ENCODE measurements around the gene NGLY1. TPM values are rescaled to one million over a fixed set of nuclear protein-coding genes. Genes with fewer than 3 reads are reported as not detected.
A peak's percentile ranks its signal among the peaks of the same experiment; 100 is the strongest.

NGLY1 gene
- total RNA-seq (2014; rRNA removed; shearing (Covaris generic); ENCODE audit: low replicate concordance) = 59.2 and 78.8 TPM in 2 replicates

GRCh38 chr3:25782938-25783660 lies at the start of gene NGLY1:
NGLY1 (minus strand) TSS chr3:25783443; CDS start chr3:25783390, 53 bp downstream.
- peaks cover 33% of the 10 kb centered on the region for H3K4me1 ChIP-seq (ENCODE audit: low read length)
- H3K9me3 ChIP-seq (ENCODE audit: low read length) = no peaks in the 10 kb centered on the region
- H3K36me3 ChIP-seq (ENCODE audit: insufficient read depth, low read length) = peaks cover 18% of the 10 kb centered on the region
- peak; percentile 94 for DNase-seq
- peak within 1 kb of the TSS; percentile 77 for H2AFZ ChIP-seq (ENCODE audit: low read length)
- peaks cover 46% of the 10 kb centered on the region for H3K79me2 ChIP-seq (ENCODE audit: low read length)
- peak within 1 kb of the TSS; percentile 73 for H3K4me3 ChIP-seq (ENCODE audit: low read length)
- H3K27ac ChIP-seq (ENCODE audit: low read length) = peak within 1 kb of the TSS; percentile 85
- no peaks in the 10 kb centered on the region for H3K9me2 ChIP-seq (replicated peaks; ENCODE audit: insufficient read depth, low read length)
- peak within 1 kb of the TSS; percentile 81 for H3K4me2 ChIP-seq (ENCODE audit: low read depth, low read length, poor library complexity, severe bottlenecking)
- no peaks in the 10 kb centered on the region for H4K20me1 ChIP-seq (ENCODE audit: insufficient read depth, low read depth, low read length)
- H3K27me3 ChIP-seq (ENCODE audit: low read length) = no peaks in the 10 kb centered on the region
- peak within 1 kb of the TSS; percentile 90 for H3K9ac ChIP-seq (ENCODE audit: low read length)

GRCh38 chr3:25831578-25831977 lies 48.3 kb upstream of the NGLY1 start:
- Histone ChIP-seq H3K9me3 (ENCODE audit: low read length) (no peaks in the 10 kb centered on the region), H3K79me2 (ENCODE audit: low read length) (no peaks in the 10 kb centered on the region), H3K9ac (ENCODE audit: low read length) (no peak overlapping the region), H3K9me2 (replicated peaks; ENCODE audit: insufficient read depth, low read length) (no peaks in the 10 kb centered on the region), H3K4me3 (ENCODE audit: low read length) (no peak overlapping the region), H3K4me1 (ENCODE audit: low read length) (peaks cover 37% of the 10 kb centered on the region), H3K4me2 (ENCODE audit: low read depth, low read length, poor library complexity, severe bottlenecking) (peak overlapping the region; percentile 57), H3K27me3 (ENCODE audit: low read length) (no peaks in the 10 kb centered on the region), H2AFZ (ENCODE audit: low read length) (no peak overlapping the region), H4K20me1 (ENCODE audit: insufficient read depth, low read depth, low read length) (no peaks in the 10 kb centered on the region), H3K27ac (ENCODE audit: low read length) (peak overlapping the region; percentile 73; the same call in 1 of the 2 replicates), H3K36me3 (ENCODE audit: insufficient read depth, low read length) (no peaks in the 10 kb centered on the region)
- peak; percentile 47 for DNase-seq

- no peaks in the 10 kb centered on the region for H3K9me3 ChIP-seq (ENCODE audit: low read length)
- peak overlapping the region; percentile 57 for H3K4me2 ChIP-seq (ENCODE audit: low read depth, low read length, poor library complexity, severe bottlenecking)
- H3K36me3 ChIP-seq (ENCODE audit: insufficient read depth, low read length) = no peaks in the 10 kb centered on the region
- peaks cover 37% of the 10 kb centered on the region for H3K4me1 ChIP-seq (ENCODE audit: low read length)
- no peaks in the 10 kb centered on the region for H3K79me2 ChIP-seq (ENCODE audit: low read length)
- peak overlapping the region; percentile 73 for H3K27ac ChIP-seq (ENCODE audit: low read length)
- 0 out of 2 replicates have a peak overlapping the region, but pooled peaks have one; percentile 20 for H2AFZ ChIP-seq (ENCODE audit: low read length)
- H4K20me1 ChIP-seq (ENCODE audit: insufficient read depth, low read depth, low read length) = no peaks in the 10 kb centered on the region
- no peaks in the 10 kb centered on the region for H3K27me3 ChIP-seq (ENCODE audit: low read length)
- peak overlapping the region; percentile 20; the same call in 1 of the 2 replicates for H3K4me3 ChIP-seq (ENCODE audit: low read length)
- DNase-seq = no peak
- H3K9ac ChIP-seq (ENCODE audit: low read length) = peak overlapping the region; percentile 26; the same call in 1 of the 2 replicates
- no peaks in the 10 kb centered on the region for H3K9me2 ChIP-seq (replicated peaks; ENCODE audit: insufficient read depth, low read length)
These were observed 47.4 kb upstream of the NGLY1 start for GRCh38 chr3:25830373-25831280.

GRCh38 chr3:25826510-25826909 lies 43.3 kb upstream of the NGLY1 start:
- Histone ChIP-seq H3K27ac (ENCODE audit: low read length) (no peak overlapping the region), H3K4me2 (ENCODE audit: low read depth, low read length, poor library complexity, severe bottlenecking) (no peak overlapping the region), H3K9me3 (ENCODE audit: low read length) (no peaks in the 10 kb centered on the region), H3K79me2 (ENCODE audit: low read length) (no peaks in the 10 kb centered on the region), H3K9ac (ENCODE audit: low read length) (no peak overlapping the region), H3K4me3 (ENCODE audit: low read length) (no peak overlapping the region), H2AFZ (ENCODE audit: low read length) (no peak overlapping the region), H4K20me1 (ENCODE audit: insufficient read depth, low read depth, low read length) (no peaks in the 10 kb centered on the region), H3K36me3 (ENCODE audit: insufficient read depth, low read length) (no peaks in the 10 kb centered on the region), H3K27me3 (ENCODE audit: low read length) (no peaks in the 10 kb centered on the region), H3K4me1 (ENCODE audit: low read length) (peaks cover 15% of the 10 kb centered on the region), H3K9me2 (replicated peaks; ENCODE audit: insufficient read depth, low read length) (no peaks in the 10 kb centered on the region)
- no peak for DNase-seq

GRCh38 chr3:25823314-25823713 lies 40.1 kb upstream of the NGLY1 start:
- no peak overlapping the region for H2AFZ ChIP-seq (ENCODE audit: low read length)
- H3K9me3 ChIP-seq (ENCODE audit: low read length) = no peaks in the 10 kb centered on the region
- H4K20me1 ChIP-seq (ENCODE audit: insufficient read depth, low read depth, low read length) = no peaks in the 10 kb centered on the region
- H3K36me3 ChIP-seq (ENCODE audit: insufficient read depth, low read length) = no peaks in the 10 kb centered on the region
- no peak overlapping the region for H3K4me2 ChIP-seq (ENCODE audit: low read depth, low read length, poor library complexity, severe bottlenecking)
- DNase-seq = no peak
- H3K27me3 ChIP-seq (ENCODE audit: low read length) = no peaks in the 10 kb centered on the region
- no peak overlapping the region for H3K9ac ChIP-seq (ENCODE audit: low read length)
- H3K79me2 ChIP-seq (ENCODE audit: low read length) = no peaks in the 10 kb centered on the region
- no peak overlapping the region for H3K4me3 ChIP-seq (ENCODE audit: low read length)
- peaks cover 7% of the 10 kb centered on the region for H3K4me1 ChIP-seq (ENCODE audit: low read length)
- no peaks in the 10 kb centered on the region for H3K9me2 ChIP-seq (replicated peaks; ENCODE audit: insufficient read depth, low read length)
- no peak overlapping the region for H3K27ac ChIP-seq (ENCODE audit: low read length)

GRCh38 chr3:25821746-25822573 lies 38.7 kb upstream of the NGLY1 start:
- Histone ChIP-seq H3K27ac (ENCODE audit: low read length) (no peak overlapping the region), H3K4me1 (ENCODE audit: low read length) (peaks cover 10% of the 10 kb centered on the region), H3K36me3 (ENCODE audit: insufficient read depth, low read length) (no peaks in the 10 kb centered on the region), H3K9me2 (replicated peaks; ENCODE audit: insufficient read depth, low read length) (no peaks in the 10 kb centered on the region), H3K9me3 (ENCODE audit: low read length) (no peaks in the 10 kb centered on the region), H3K9ac (ENCODE audit: low read length) (no peak overlapping the region), H3K79me2 (ENCODE audit: low read length) (no peaks in the 10 kb centered on the region), H3K4me3 (ENCODE audit: low read length) (no peak overlapping the region), H3K4me2 (ENCODE audit: low read depth, low read length, poor library complexity, severe bottlenecking) (no peak overlapping the region), H4K20me1 (ENCODE audit: insufficient read depth, low read depth, low read length) (no peaks in the 10 kb centered on the region), H3K27me3 (ENCODE audit: low read length) (no peaks in the 10 kb centered on the region), H2AFZ (ENCODE audit: low read length) (no peak overlapping the region)
- no peak for DNase-seq

GRCh38 chr3:25820816-25821486 lies 37.7 kb upstream of the NGLY1 start:
- no peak overlapping the region for H3K4me3 ChIP-seq (ENCODE audit: low read length)
- no peak for DNase-seq
- no peak overlapping the region for H3K9ac ChIP-seq (ENCODE audit: low read length)
- no peaks in the 10 kb centered on the region for H3K79me2 ChIP-seq (ENCODE audit: low read length)
- H3K4me1 ChIP-seq (ENCODE audit: low read length) = peaks cover 10% of the 10 kb centered on the region
- H4K20me1 ChIP-seq (ENCODE audit: insufficient read depth, low read depth, low read length) = no peaks in the 10 kb centered on the region
- no peak overlapping the region for H3K27ac ChIP-seq (ENCODE audit: low read length)
- H3K4me2 ChIP-seq (ENCODE audit: low read depth, low read length, poor library complexity, severe bottlenecking) = no peak overlapping the region
- H3K36me3 ChIP-seq (ENCODE audit: insufficient read depth, low read length) = no peaks in the 10 kb centered on the region
- H3K9me2 ChIP-seq (replicated peaks; ENCODE audit: insufficient read depth, low read length) = no peaks in the 10 kb centered on the region
- H2AFZ ChIP-seq (ENCODE audit: low read length) = no peak overlapping the region
- no peaks in the 10 kb centered on the region for H3K9me3 ChIP-seq (ENCODE audit: low read length)
- no peaks in the 10 kb centered on the region; the same call in 1 of the 2 replicates for H3K27me3 ChIP-seq (ENCODE audit: low read length)
